Osteocyte (in vitro differentiated cells): Measurements from ENCODE around the gene INTS1. TPM values are rescaled to one million over a fixed set of nuclear protein-coding genes. Genes with fewer than 3 reads are reported as not detected.

Experiments
- DNase-seq: peaks from one replicate; pipeline ENCODE4 v3.0.0; 2021; ENCODE audit warnings: mixed read lengths; ENCODE audit not compliant: unreplicated experiment; ENCODE audit errors: extremely low spot score
- H3K27ac Mint-ChIP-seq: one replicate; pipeline ENCODE4 v1.8.0; 2021; ENCODE audit warnings: mild to moderate bottlenecking, mixed read lengths; ENCODE audit not compliant: unreplicated experiment
- H3K27me3 Mint-ChIP-seq: one replicate; pipeline ENCODE4 v1.8.0; 2021; ENCODE audit warnings: mixed read lengths; ENCODE audit not compliant: unreplicated experiment
- H3K36me3 Mint-ChIP-seq: one replicate; pipeline ENCODE4 v1.8.0; 2021; ENCODE audit warnings: mixed read lengths; ENCODE audit not compliant: unreplicated experiment
- H3K4me1 Mint-ChIP-seq: one replicate; pipeline ENCODE4 v1.8.0; 2021; ENCODE audit warnings: mixed read lengths; ENCODE audit not compliant: unreplicated experiment
- H3K4me3 Mint-ChIP-seq: one replicate; pipeline ENCODE4 v1.8.0; 2021; ENCODE audit warnings: mild to moderate bottlenecking, moderate library complexity, mixed read lengths; ENCODE audit not compliant: unreplicated experiment
- H3K9me3 Mint-ChIP-seq: one replicate; pipeline ENCODE4 v1.8.0; 2021; ENCODE audit warnings: mixed read lengths; ENCODE audit not compliant: unreplicated experiment
- total RNA-seq: library from RNA; stranded (reverse); gene quantifications from 2 replicates; pipeline ENCODE4 v1.2.1, GENCODE V29; 2021
- TF ChIP-seq, protein P1 (sequence below): fragments of 200-600 bp; sonication (generic); IDR thresholded peaks from 2 replicates; pipeline ENCODE4 v1.5.0; 2021; ENCODE audit warnings: antibody characterized with exemption, mild to moderate bottlenecking, moderate library complexity

INTS1 gene
- total RNA-seq, 1 donor from 2014 or later, result 121 TPM

GRCh38 chr7:1468643-1469298 lies 35.4 kb downstream of the INTS1 start:
- Mint-ChIP-seq H3K27me3 (no peaks in the 10 kb centered on the region), H3K9me3 (no peaks in the 10 kb centered on the region), H3K27ac (no peak overlapping the region), H3K4me1 (peaks cover 15% of the 10 kb centered on the region), H3K36me3 (peaks cover 1% of the 10 kb centered on the region), H3K4me3 (no peak overlapping the region)
- DNase-seq, result no peak
- TF ChIP-seq, protein P1, sequence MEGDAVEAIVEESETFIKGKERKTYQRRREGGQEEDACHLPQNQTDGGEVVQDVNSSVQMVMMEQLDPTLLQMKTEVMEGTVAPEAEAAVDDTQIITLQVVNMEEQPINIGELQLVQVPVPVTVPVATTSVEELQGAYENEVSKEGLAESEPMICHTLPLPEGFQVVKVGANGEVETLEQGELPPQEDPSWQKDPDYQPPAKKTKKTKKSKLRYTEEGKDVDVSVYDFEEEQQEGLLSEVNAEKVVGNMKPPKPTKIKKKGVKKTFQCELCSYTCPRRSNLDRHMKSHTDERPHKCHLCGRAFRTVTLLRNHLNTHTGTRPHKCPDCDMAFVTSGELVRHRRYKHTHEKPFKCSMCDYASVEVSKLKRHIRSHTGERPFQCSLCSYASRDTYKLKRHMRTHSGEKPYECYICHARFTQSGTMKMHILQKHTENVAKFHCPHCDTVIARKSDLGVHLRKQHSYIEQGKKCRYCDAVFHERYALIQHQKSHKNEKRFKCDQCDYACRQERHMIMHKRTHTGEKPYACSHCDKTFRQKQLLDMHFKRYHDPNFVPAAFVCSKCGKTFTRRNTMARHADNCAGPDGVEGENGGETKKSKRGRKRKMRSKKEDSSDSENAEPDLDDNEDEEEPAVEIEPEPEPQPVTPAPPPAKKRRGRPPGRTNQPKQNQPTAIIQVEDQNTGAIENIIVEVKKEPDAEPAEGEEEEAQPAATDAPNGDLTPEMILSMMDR, result no peak

DNA sequence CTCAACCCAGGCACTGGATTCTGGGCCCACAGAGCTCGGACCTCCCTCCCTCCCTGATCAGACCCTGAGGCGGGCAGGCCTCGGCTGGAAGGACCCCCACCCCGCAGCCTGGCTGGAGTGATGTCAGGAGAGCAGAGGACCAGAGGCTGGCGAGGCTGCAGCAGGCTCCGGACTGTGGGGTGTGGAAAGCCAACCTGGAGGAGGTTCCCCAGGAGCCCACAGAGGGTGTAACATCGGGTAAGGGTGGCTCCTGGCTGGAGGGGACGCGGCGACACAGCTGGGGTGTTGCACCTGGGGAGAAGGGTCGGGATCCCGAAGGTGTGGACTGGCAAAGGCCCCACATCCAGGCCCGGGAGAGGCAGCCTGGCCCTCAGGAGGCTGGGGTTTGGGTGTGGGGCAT lies 36.0 kb downstream of the INTS1 start:
- no peak for DNase-seq
- no peaks in the 10 kb centered on the region for H3K9me3 Mint-ChIP-seq
- peaks cover 1% of the 10 kb centered on the region for H3K36me3 Mint-ChIP-seq
- H3K27ac Mint-ChIP-seq, result peak overlapping the region; percentile 31
- H3K27me3 Mint-ChIP-seq, result no peaks in the 10 kb centered on the region
- TF ChIP-seq, protein P1, result no peak
- peaks cover 15% of the 10 kb centered on the region for H3K4me1 Mint-ChIP-seq
- no peak overlapping the region for H3K4me3 Mint-ChIP-seq

GRCh38 chr7:1466524-1467271 lies 37.5 kb downstream of the INTS1 start:
- Mint-ChIP-seq H3K27me3 (no peaks in the 10 kb centered on the region), H3K9me3 (no peaks in the 10 kb centered on the region), H3K4me1 (peaks cover 26% of the 10 kb centered on the region), H3K36me3 (peaks cover 1% of the 10 kb centered on the region), H3K27ac (peak overlapping the region; percentile 71), H3K4me3 (no peak overlapping the region)
- peak; percentile 91 for DNase-seq
- TF ChIP-seq, protein P1, result no peak

- Mint-ChIP-seq H3K4me1 (peaks cover 35% of the 10 kb centered on the region), H3K36me3 (no peaks in the 10 kb centered on the region)
These were observed 39.5 kb downstream of the INTS1 start for GRCh38 chr7:1464694-1465093.

More at GRCh38 chr7:1464694-1465093, 39.5 kb downstream of the INTS1 start:
- Mint-ChIP-seq H3K27me3 (no peaks in the 10 kb centered on the region), H3K9me3 (no peaks in the 10 kb centered on the region), H3K4me3 (no peak overlapping the region), H3K27ac (no peak overlapping the region)
- no peak for DNase-seq
- TF ChIP-seq, protein P1, result no peak
